CD4-positive, CD25-positive, alpha-beta regulatory T cell (primary cell): ENCODE measurements around the gene SPOCK3. TPM values are rescaled to one million over a fixed set of nuclear protein-coding genes. Genes with fewer than 3 reads are reported as not detected.
"Not testable (repeated sequence)": the region's sequence is repeated elsewhere in the genome, so short reads cannot be mapped to it uniquely, and the experiment has no call there.

Experiments used
- ATAC-seq, 2 donors: fragments of 150-1000 bp; cut with Tn5 transposase; one replicate each; pipeline ENCODE4 v1.10.0; 2021; ENCODE audit warnings: low read depth in 2 of 2, moderate number of reproducible peaks in 2 of 2, moderate library complexity in 1 of 2
- DNase-seq, 3 donors: peaks; one replicate each; pipeline versions ENCODE4 v3.0.0 to v3.0.0-alpha.2; 2012 to 2022; ENCODE audit warnings: mixed read lengths in 1 of 3
- H3K27ac ChIP-seq: one replicate; pipeline ENCODE4 v1.7.0; 2013; ENCODE audit warnings: mild to moderate bottlenecking, low read length; ENCODE audit not compliant: insufficient read depth, poor library complexity, severe bottlenecking
- H3K27me3 ChIP-seq: one replicate; pipeline ENCODE4 v1.7.0; 2013; ENCODE audit warnings: low read length; ENCODE audit not compliant: control insufficient read depth, insufficient read depth
- H3K36me3 ChIP-seq: one replicate; pipeline ENCODE4 v1.7.0; 2013; ENCODE audit warnings: mild to moderate bottlenecking, low read length, moderate library complexity; ENCODE audit not compliant: control insufficient read depth, insufficient read depth
- H3K4me1 ChIP-seq: 2 replicates; pipeline ENCODE4 v1.7.0; 2013; ENCODE audit warnings: mild to moderate bottlenecking, low read length; ENCODE audit not compliant: insufficient read depth, control insufficient read depth, poor library complexity, severe bottlenecking
- H3K4me3 ChIP-seq: one replicate; pipeline ENCODE4 v1.7.0; 2013; ENCODE audit warnings: low read depth, mild to moderate bottlenecking, low read length, moderate library complexity
- H3K9me3 ChIP-seq, 2 experiments: 1 replicate in 1 of 2; 2 replicates in 1 of 2; pipeline ENCODE4 v1.7.0; 2013; ENCODE audit warnings: low read length in 2 of 2, mild to moderate bottlenecking in 1 of 2, moderate library complexity in 1 of 2; ENCODE audit not compliant: control insufficient read depth in 2 of 2
- H3K27ac Mint-ChIP-seq, 3 donors: one replicate each; pipeline ENCODE4 v1.8.0; 2020 to 2022; ENCODE audit warnings: mild to moderate bottlenecking in 3 of 3, mixed read lengths in 3 of 3, moderate library complexity in 2 of 3
- H3K27me3 Mint-ChIP-seq: one replicate; pipeline ENCODE4 v1.8.0; 2022; ENCODE audit warnings: mild to moderate bottlenecking, mixed read lengths
- H3K36me3 Mint-ChIP-seq: one replicate; pipeline ENCODE4 v1.8.0; 2020; ENCODE audit warnings: mixed read lengths
- H3K4me1 Mint-ChIP-seq, 4 donors: one replicate each; pipeline ENCODE4 v1.8.0; 2020 to 2022; ENCODE audit warnings: mixed read lengths in 4 of 4, mild to moderate bottlenecking in 1 of 4
- H3K4me3 Mint-ChIP-seq, 4 donors: one replicate each; pipeline ENCODE4 v1.8.0; 2020 to 2022; ENCODE audit warnings: mild to moderate bottlenecking in 4 of 4, mixed read lengths in 4 of 4, moderate library complexity in 3 of 4
- H3K9me3 Mint-ChIP-seq, 7 donors: one replicate each; pipeline ENCODE4 v1.8.0; 2020 to 2022; ENCODE audit warnings: mixed read lengths in 7 of 7, mild to moderate bottlenecking in 3 of 7, moderate library complexity in 2 of 7
- polyA plus RNA-seq, 4 donors: library from polyadenylated mRNA; unstranded; fragments of 300-500 nt; fragmentation: Illumina TruSeq; gene quantifications; one replicate each; pipeline ENCODE4 v1.2.3, GENCODE V29; 2021
- total RNA-seq: library from RNA; stranded (reverse); gene quantifications from one replicate; pipeline ENCODE4 v1.2.3, GENCODE V29; 2022

SPOCK3 gene
- total and polyA plus RNA-seq, 5 donors from 2014 or later: not detected

- no peak for ATAC-seq
These were observed 498.7 kb downstream of the SPOCK3 start for GRCh38 chr4:166735553-166735952.

GRCh38 chr4:166734797-166735196, 499.5 kb downstream of the SPOCK3 start:
- no peaks in the 10 kb centered on the region for H3K36me3 Mint-ChIP-seq
- Histone ChIP-seq H3K4me1 (no peaks in the 10 kb centered on the region), H3K27ac (no peak overlapping the region), H3K9me3 (no peaks in the 10 kb centered on the region), H3K36me3 (no peaks in the 10 kb centered on the region), H3K27me3 (no peaks in the 10 kb centered on the region), H3K4me3 (no peak overlapping the region)
- ATAC-seq (no peak), DNase-seq (no peak)
- peaks cover 0 to 16% (median 4%) of the 10 kb centered on the region in 7 donors for H3K9me3 Mint-ChIP-seq
- no peak overlapping the region for H3K27ac Mint-ChIP-seq
- H3K4me1 Mint-ChIP-seq: no peaks in the 10 kb centered on the region
- no peak overlapping the region for H3K4me3 Mint-ChIP-seq
- H3K27me3 Mint-ChIP-seq: no peaks in the 10 kb centered on the region

More at GRCh38 chr4:166735553-166735952, 498.7 kb downstream of the SPOCK3 start:
- H3K36me3 ChIP-seq: no peaks in the 10 kb centered on the region
- no peak for DNase-seq
- no peaks in the 10 kb centered on the region for H3K27me3 ChIP-seq
- Mint-ChIP-seq H3K4me3 (no peak overlapping the region), H3K4me1 (no peaks in the 10 kb centered on the region), H3K27me3 (no peaks in the 10 kb centered on the region), H3K9me3 (peaks cover 0 to 12% (median 3%) of the 10 kb centered on the region in 7 donors), H3K27ac (no peak overlapping the region), H3K36me3 (no peaks in the 10 kb centered on the region)
- H3K9me3 ChIP-seq: no peaks in the 10 kb centered on the region
- no peak overlapping the region for H3K27ac ChIP-seq
- no peaks in the 10 kb centered on the region for H3K4me1 ChIP-seq
- no peak overlapping the region for H3K4me3 ChIP-seq

- H3K9me3 ChIP-seq: no peaks in the 10 kb centered on the region
- no peaks in the 10 kb centered on the region for H3K36me3 ChIP-seq
- H3K36me3 Mint-ChIP-seq: no peaks in the 10 kb centered on the region
- peaks cover 0 to 18% (median 6%) of the 10 kb centered on the region in 7 donors for H3K9me3 Mint-ChIP-seq
- no peaks in the 10 kb centered on the region for H3K4me1 Mint-ChIP-seq
- H3K4me1 ChIP-seq: no peaks in the 10 kb centered on the region
- DNase-seq (no peak), ATAC-seq (no peak)
- no peaks in the 10 kb centered on the region for H3K27me3 Mint-ChIP-seq
- no peak overlapping the region for H3K4me3 Mint-ChIP-seq
- H3K27ac Mint-ChIP-seq: no peak overlapping the region
- no peaks in the 10 kb centered on the region for H3K27me3 ChIP-seq
- H3K4me3 ChIP-seq: no peak overlapping the region
- no peak overlapping the region for H3K27ac ChIP-seq
These were observed 500.6 kb downstream of the SPOCK3 start for GRCh38 chr4:166733686-166734085.

DNA sequence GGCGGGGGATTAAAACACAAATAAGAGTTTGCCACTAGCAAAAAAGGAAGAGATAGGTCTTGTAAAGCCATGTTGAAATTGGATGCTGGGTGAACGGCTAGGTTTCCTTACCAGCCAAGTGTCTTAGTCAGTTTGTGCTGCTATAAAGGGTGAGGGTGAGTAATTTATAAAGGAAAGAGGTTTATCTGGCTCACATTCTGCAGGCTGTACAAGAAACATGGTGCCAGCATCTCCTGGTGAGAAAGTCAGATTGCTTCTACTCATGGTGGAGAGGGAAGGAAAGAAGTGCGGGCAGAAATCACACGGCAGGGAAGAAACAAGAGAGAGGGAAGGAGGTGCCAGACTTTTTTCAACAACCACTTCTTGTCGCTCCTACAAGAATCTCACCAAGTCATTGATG, 507.5 kb downstream of the SPOCK3 start:
- H3K27me3 ChIP-seq: no peaks in the 10 kb centered on the region
- ATAC-seq (no peak), DNase-seq (no peak)
- Mint-ChIP-seq H3K27ac (no peak overlapping the region), H3K9me3 (peaks cover 2 to 19% (median 4%) of the 10 kb centered on the region in 7 donors), H3K4me3 (no peak overlapping the region), H3K4me1 (no peaks in the 10 kb centered on the region), H3K27me3 (no peaks in the 10 kb centered on the region), H3K36me3 (no peaks in the 10 kb centered on the region)
- H3K36me3 ChIP-seq: no peaks in the 10 kb centered on the region
- no peak overlapping the region for H3K27ac ChIP-seq
- no peak overlapping the region for H3K4me3 ChIP-seq
- no peaks in the 10 kb centered on the region for H3K9me3 ChIP-seq
- no peaks in the 10 kb centered on the region for H3K4me1 ChIP-seq

GRCh38 chr4:166724369-166724768, 509.9 kb downstream of the SPOCK3 start:
- Histone ChIP-seq H3K4me3 (no peak overlapping the region), H3K9me3 (no peaks in the 10 kb centered on the region), H3K36me3 (no peaks in the 10 kb centered on the region), H3K27me3 (no peaks in the 10 kb centered on the region), H3K4me1 (no peaks in the 10 kb centered on the region), H3K27ac (no peak overlapping the region)
- H3K27ac Mint-ChIP-seq: no peak overlapping the region
- peaks cover 2 to 18% (median 5%) of the 10 kb centered on the region in 7 donors for H3K9me3 Mint-ChIP-seq
- ATAC-seq (no peak), DNase-seq (no peak)
- no peaks in the 10 kb centered on the region for H3K36me3 Mint-ChIP-seq
- no peaks in the 10 kb centered on the region for H3K4me1 Mint-ChIP-seq
- no peaks in the 10 kb centered on the region for H3K27me3 Mint-ChIP-seq
- H3K4me3 Mint-ChIP-seq: no peak overlapping the region

DNA sequence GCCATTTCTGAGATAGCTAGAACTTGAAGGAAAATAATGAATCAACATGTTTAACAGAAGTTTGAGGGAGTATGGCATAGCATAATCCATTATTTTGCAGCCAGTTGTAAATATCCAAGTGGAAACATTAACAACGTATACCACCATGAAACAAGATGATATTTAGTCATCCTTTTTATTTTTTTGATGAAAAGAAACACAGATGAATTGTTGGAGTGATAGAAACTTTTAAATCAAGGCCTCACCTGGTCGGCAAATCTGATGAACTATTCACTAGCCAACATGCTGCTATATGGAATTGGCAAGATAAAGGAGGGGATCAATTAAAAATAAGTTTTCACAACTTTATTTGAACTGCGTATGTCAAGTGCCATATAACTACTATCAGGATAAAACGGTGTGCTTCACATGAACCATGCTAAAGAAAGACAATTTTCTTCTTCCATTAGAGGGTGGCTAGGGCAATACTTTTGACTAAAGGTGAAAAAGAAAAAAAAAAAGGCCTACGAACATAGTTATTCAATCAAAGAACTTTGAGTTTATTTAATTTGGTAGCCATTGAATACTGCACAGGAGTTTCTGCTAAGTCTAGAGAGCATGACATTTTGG, 510.7 kb downstream of the SPOCK3 start:
- no peaks in the 10 kb centered on the region for H3K4me1 Mint-ChIP-seq
- H3K36me3 ChIP-seq: no peaks in the 10 kb centered on the region
- H3K27me3 Mint-ChIP-seq: no peaks in the 10 kb centered on the region
- no peaks in the 10 kb centered on the region for H3K9me3 ChIP-seq
- H3K4me3 ChIP-seq: no peak overlapping the region
- ATAC-seq (no peak), DNase-seq (no peak)
- H3K27ac ChIP-seq: no peak overlapping the region
- peaks cover 0 to 18% (median 5%) of the 10 kb centered on the region in 7 donors for H3K9me3 Mint-ChIP-seq
- no peak overlapping the region for H3K4me3 Mint-ChIP-seq
- H3K27ac Mint-ChIP-seq: no peak overlapping the region
- no peaks in the 10 kb centered on the region for H3K4me1 ChIP-seq
- no peaks in the 10 kb centered on the region for H3K27me3 ChIP-seq
- H3K36me3 Mint-ChIP-seq: no peaks in the 10 kb centered on the region

- H3K4me3 ChIP-seq, H3K27me3 ChIP-seq, H3K36me3 Mint-ChIP-seq, ATAC-seq, H3K4me1 Mint-ChIP-seq, H3K27me3 Mint-ChIP-seq, DNase-seq, H3K4me3 Mint-ChIP-seq, H3K9me3 ChIP-seq, H3K27ac Mint-ChIP-seq, H3K27ac ChIP-seq, H3K36me3 ChIP-seq, H3K4me1 ChIP-seq: not testable (repeated sequence)
- H3K9me3 Mint-ChIP-seq: peaks cover 0 to 19% (median 12%) of the 10 kb centered on the region in 7 donors
These were observed 518.3 kb downstream of the SPOCK3 start for GRCh38 chr4:166715748-166716713.
